ENCODE measurements around the gene FCGR3A.

The FCGR3A gene

DNA sequence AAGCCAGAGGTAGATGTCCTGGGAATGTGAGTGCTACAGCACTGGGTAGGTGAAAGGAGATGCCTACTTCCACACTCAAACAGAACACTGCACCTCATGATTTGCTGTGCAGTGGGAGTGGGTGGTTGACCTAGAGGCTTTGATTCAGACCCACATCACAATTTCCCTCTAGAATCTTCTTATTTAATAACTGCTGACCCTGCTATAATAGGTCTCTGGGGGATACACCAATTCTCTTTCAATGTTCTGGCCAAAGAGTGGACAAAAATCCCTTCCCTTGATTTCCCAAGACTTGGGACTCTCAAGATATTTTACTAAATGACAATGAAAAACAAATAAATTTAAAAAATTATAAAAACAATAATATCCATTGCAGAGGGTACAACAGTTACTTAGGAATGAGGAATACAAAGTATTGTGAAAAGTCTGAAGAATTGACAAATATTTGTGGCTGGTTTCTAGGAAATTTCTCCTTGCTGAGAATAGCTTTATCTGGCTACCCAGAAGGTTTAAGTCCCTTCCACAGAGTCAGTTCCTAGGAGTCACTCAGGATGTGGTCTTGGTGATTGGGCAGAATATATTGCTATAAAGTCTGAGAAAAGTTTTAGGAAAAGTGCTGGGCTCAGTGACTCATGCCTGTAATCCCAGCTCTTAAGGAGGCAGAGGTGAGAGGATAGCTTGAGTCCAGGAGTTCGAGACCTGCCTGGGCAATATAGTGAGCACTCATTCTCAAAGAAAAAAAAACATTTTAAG is 46.8 kb downstream of the FCGR3A start:
- DNase-seq (ENCODE audit: low read depth, low spot score), result no peak

- no peak for DNase-seq (ENCODE audit: low read depth, low spot score)
These were observed 47.4 kb downstream of the FCGR3A start for GRCh38 chr1:161502181-161502580.

DNA sequence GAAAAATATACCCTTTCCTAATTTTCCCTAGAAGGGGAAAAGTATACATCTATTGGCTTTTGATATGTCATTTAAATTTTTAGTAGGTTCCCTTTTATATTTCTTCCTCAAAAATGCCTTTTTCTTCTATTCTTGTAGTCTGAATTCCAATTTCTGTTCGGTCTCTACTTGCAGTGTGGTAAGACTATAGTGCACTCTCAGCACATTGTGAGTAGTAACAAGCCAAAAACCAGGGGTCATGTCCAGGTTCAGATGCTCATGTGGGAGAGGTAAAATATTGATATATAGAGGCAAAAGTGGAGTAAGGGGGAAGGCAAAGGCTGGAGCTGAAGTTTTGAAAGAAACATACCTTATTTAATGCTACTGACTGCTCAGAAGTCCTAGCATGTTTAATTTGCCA is 48.4 kb downstream of the FCGR3A start:
- no peak for DNase-seq (ENCODE audit: low read depth, low spot score)

GRCh38 chr1:161499099-161500039 is 50.2 kb downstream of the FCGR3A start:
- DNase-seq (ENCODE audit: low read depth, low spot score), result no peak

DNA sequence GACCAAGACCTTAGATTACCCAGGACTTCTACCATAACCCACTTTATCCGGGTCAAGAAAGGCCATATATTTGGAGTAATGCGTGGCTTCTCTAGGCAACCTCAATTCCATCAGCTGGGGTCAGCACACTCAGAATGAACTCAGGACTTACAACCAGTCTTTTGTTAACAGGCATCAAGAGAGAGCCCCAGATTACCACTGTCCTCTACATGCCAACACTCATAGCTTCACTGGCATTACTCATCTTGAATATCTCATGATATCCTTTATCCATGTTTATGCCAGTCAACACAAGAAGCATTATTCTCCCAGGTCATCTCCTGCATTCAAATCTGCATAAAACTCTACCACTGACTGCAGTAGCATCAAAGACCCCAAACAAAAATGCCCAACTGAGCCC is 51.0 kb downstream of the FCGR3A start:
- no peak for DNase-seq (ENCODE audit: low read depth, low spot score)

- DNase-seq (ENCODE audit: low read depth, low spot score), result no peak
These were observed 51.7 kb downstream of the FCGR3A start for GRCh38 chr1:161497961-161498360.

DNA sequence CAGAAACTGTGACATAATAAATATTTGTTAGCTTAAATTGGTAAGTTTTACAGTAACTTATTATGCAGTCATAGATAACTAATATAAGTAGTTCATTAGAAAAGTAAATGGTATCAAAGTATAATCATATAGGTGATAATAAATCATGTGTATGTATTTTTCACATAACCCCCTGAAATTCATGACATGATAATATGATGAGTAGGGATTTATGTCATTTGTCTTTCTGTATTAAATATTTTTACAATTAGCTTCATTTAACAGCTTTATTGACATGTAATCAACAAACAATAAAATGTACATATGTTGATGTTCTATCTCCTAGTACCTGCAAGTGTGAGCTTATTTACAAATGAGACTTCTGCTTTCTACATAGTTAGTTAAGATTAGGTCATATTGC is 54.1 kb downstream of the FCGR3A start:
- no peak for DNase-seq (ENCODE audit: low read depth, low spot score)

GRCh38 chr1:161494091-161494735 is 55.4 kb downstream of the FCGR3A start:
- DNase-seq (ENCODE audit: low read depth, low spot score), result no peak

DNA sequence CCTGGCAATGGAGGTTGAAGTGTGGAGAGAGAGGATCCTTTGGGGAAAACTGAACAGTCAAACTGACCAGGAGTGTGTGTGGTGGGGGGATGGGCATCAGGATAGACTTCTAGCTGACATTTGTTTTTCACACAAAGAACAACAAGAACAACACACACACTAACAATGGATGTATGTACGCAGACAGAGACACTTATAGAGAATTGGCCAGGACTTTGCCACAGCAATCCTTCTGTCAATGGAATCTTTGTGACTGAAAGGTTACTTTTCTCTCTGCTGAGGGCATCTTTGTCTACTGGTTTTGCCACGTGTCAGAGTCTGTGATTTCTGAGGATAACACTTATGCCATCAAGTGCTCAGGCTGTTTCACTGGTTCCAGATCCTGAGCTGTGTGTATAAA is 56.8 kb downstream of the FCGR3A start:
- no peak for DNase-seq (ENCODE audit: low read depth, low spot score)
